WTC11 (cell line): ENCODE data around the gene TIMM29. TPM values are rescaled to one million over a fixed set of nuclear protein-coding genes. Genes with fewer than 3 reads are reported as not detected.

ENCODE experiments used
- ATAC-seq: fragments of 200-7000 bp; cut with Tn5 transposase; 2 replicates; pipeline ENCODE4 v1.10.0; 2021; ENCODE audit warnings: mild to moderate bottlenecking, moderate library complexity
- CTCF ChIA-PET: fragments of 300-600 bp; sonication (Branson Sonifier 250); formaldehyde crosslinking; loops from one replicate; lab custom pipeline; 2021; ENCODE audit warnings: antibody characterized with exemption; lab: Charles Lee
- POLR2A ChIA-PET: fragments of 350-600 bp; sonication (Branson Sonifier 250); formaldehyde crosslinking; loops from one replicate; lab custom pipeline; 2021; ENCODE audit warnings: antibody characterized with exemption; lab: Charles Lee
- DNase-seq: peaks from one replicate; pipeline ENCODE4 v3.0.0; 2021; ENCODE audit warnings: low spot score
- H3K27ac Mint-ChIP-seq: 2 replicates; pipeline ENCODE4 v1.8.0; 2021; ENCODE audit warnings: mixed read lengths
- H3K27me3 Mint-ChIP-seq: 2 replicates; pipeline ENCODE4 v1.8.0; 2021; ENCODE audit warnings: low read depth, mild to moderate bottlenecking, moderate library complexity, mixed read lengths
- H3K36me3 Mint-ChIP-seq: 2 replicates; pipeline ENCODE4 v1.8.0; 2021; ENCODE audit warnings: mixed read lengths
- H3K4me1 Mint-ChIP-seq: 2 replicates; pipeline ENCODE4 v1.8.0; 2022; ENCODE audit warnings: mixed read lengths
- H3K4me3 Mint-ChIP-seq: 2 replicates; pipeline ENCODE4 v1.8.0; 2021; ENCODE audit warnings: mild to moderate bottlenecking, moderate library complexity, mixed read lengths
- H3K9me3 Mint-ChIP-seq: 2 replicates; pipeline ENCODE4 v1.8.0; 2021; ENCODE audit warnings: mixed read lengths
- CREM ChIP-seq: sonication (generic); formaldehyde crosslinking; IDR thresholded peaks from 2 replicates; pipeline ENCODE4 v1.8.1; 2022; ENCODE audit warnings: mild to moderate bottlenecking, missing genetic modification reagents, moderate library complexity
- GABPB1 ChIP-seq: sonication (generic); formaldehyde crosslinking; IDR thresholded peaks from 2 replicates; pipeline ENCODE4 v1.8.1; 2023; ENCODE audit warnings: mild to moderate bottlenecking, missing genetic modification reagents
- GRHL2 ChIP-seq: fragments of 250-450 bp; sonication (Bioruptor Pico); IDR thresholded peaks from 2 replicates; pipeline ENCODE4 v1.8.0; 2022; ENCODE audit warnings: mild to moderate bottlenecking, moderate library complexity; ENCODE audit not compliant: insufficient replicate concordance, severe bottlenecking
- HMGA2 ChIP-seq: fragments of 250-450 bp; sonication (Bioruptor Pico); IDR thresholded peaks from 2 replicates; pipeline ENCODE4 v1.4.0; 2021; ENCODE audit warnings: mild to moderate bottlenecking, moderate library complexity
- MXD4 ChIP-seq: fragments of 250-450 bp; sonication (Bioruptor Pico); IDR thresholded peaks from 2 replicates; pipeline ENCODE4 v1.8.0; 2021; ENCODE audit warnings: mild to moderate bottlenecking, moderate library complexity, borderline replicate concordance
- RORB ChIP-seq: fragments of 250-450 bp; sonication (Bioruptor Pico); IDR thresholded peaks from 2 replicates; pipeline ENCODE4 v1.9.0; 2021; ENCODE audit warnings: mild to moderate bottlenecking
- SOX15 ChIP-seq: fragments of 250-450 bp; sonication (Bioruptor Pico); IDR thresholded peaks from 2 replicates; pipeline ENCODE4 v1.9.0; 2021; ENCODE audit warnings: mild to moderate bottlenecking
- TCF7 ChIP-seq: sonication (generic); formaldehyde crosslinking; IDR thresholded peaks from 2 replicates; pipeline ENCODE4 v1.8.0; 2022; ENCODE audit warnings: mild to moderate bottlenecking, low read depth, missing genetic modification reagents, moderate library complexity
- TP53 ChIP-seq: sonication (generic); formaldehyde crosslinking; IDR thresholded peaks from 2 replicates; pipeline ENCODE4 v1.8.1; 2023; ENCODE audit warnings: mild to moderate bottlenecking, missing genetic modification reagents
- ZNF219 ChIP-seq: sonication (generic); formaldehyde crosslinking; IDR thresholded peaks from 2 replicates; pipeline ENCODE4 v1.8.0; 2023; ENCODE audit warnings: missing genetic modification reagents, mild to moderate bottlenecking, borderline replicate concordance
- ZNF263 ChIP-seq: sonication (generic); formaldehyde crosslinking; IDR thresholded peaks from 2 replicates; pipeline ENCODE4 v1.8.1; 2022; ENCODE audit warnings: low read depth, mild to moderate bottlenecking, moderate library complexity, missing genetic modification reagents
- ZNF317 ChIP-seq: sonication (generic); formaldehyde crosslinking; IDR thresholded peaks from 2 replicates; pipeline ENCODE4 v1.8.1; 2023; ENCODE audit warnings: low read depth, mild to moderate bottlenecking, moderate library complexity, missing genetic modification reagents, borderline replicate concordance
- ZNF423 ChIP-seq: fragments of 250-450 bp; sonication (Bioruptor Pico); IDR thresholded peaks from 2 replicates; pipeline ENCODE4 v2.1.2; 2022; ENCODE audit warnings: mild to moderate bottlenecking, moderate library complexity
- total RNA-seq: library from RNA; stranded (reverse); gene quantifications from 3 replicates; pipeline ENCODE4 v1.2.3, GENCODE V29; 2021
- TF ChIP-seq, protein P1 (sequence below): fragments of 250-450 bp; sonication (Bioruptor Pico); IDR thresholded peaks from 2 replicates; pipeline ENCODE4 v1.9.0; 2021; ENCODE audit warnings: mild to moderate bottlenecking, borderline replicate concordance
- TF ChIP-seq, protein P2 (sequence below): sonication (generic); formaldehyde crosslinking; IDR thresholded peaks from 2 replicates; pipeline ENCODE4 v1.8.0; 2022; ENCODE audit warnings: mild to moderate bottlenecking, missing genetic modification reagents
- TF ChIP-seq, protein P3 (sequence below): fragments of 250-450 bp; sonication (Bioruptor Pico); IDR thresholded peaks from 2 replicates; pipeline ENCODE4 v1.9.0; 2021; ENCODE audit warnings: mild to moderate bottlenecking
- TF ChIP-seq, protein P4 (sequence below): sonication (generic); formaldehyde crosslinking; IDR thresholded peaks from 2 replicates; pipeline ENCODE4 v1.8.1; 2023; ENCODE audit warnings: mild to moderate bottlenecking, missing genetic modification reagents, moderate library complexity
- TF ChIP-seq, protein P5 (sequence below): sonication (generic); formaldehyde crosslinking; IDR thresholded peaks from 2 replicates; pipeline ENCODE4 v1.8.1; 2022; ENCODE audit warnings: low read depth, missing genetic modification reagents, borderline replicate concordance
- TF ChIP-seq, protein P6 (sequence below): sonication (generic); formaldehyde crosslinking; IDR thresholded peaks from 2 replicates; pipeline ENCODE4 v1.8.0; 2022; ENCODE audit warnings: missing genetic modification reagents
- TF ChIP-seq, protein P7 (sequence below): fragments of 250-450 bp; sonication (Bioruptor Pico); conservative IDR thresholded peaks from 2 replicates; pipeline ENCODE4 v1.9.0; 2021; ENCODE audit warnings: mild to moderate bottlenecking

The TIMM29 gene
- total RNA-seq, 1 experiment from 2014 or later = 33.8 TPM

DNA sequence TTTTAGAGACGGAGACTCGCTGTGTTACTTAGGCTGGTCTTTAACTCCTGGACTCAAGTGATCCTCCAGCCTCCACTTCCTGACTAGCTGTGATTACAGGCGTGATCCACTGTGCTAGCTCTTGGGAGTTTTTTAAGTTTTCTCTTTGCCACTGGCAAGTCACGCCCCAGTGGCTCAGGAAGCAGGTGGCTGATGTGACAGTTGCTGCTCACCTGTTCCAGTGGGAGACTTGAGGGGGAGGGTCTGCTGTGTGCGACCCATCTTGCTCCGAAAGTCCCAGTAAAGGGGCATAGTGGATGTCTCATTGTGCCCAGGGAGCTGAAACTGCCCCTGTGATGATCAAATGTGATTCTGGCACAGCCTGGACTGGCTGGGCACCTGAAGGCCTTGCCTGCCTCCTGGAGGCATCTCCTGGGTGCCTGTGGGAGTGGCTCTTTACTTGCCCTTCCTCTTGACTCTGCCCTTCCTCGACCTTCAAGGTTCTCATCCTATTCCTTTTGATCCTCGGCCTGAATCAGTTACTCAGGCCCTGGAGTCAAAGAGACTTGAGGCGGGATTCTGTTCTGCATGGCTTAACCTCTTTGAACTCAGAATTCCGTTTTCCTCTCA lies 40.0 kb downstream of the TIMM29 start:
- H3K4me3 Mint-ChIP-seq = no peak overlapping the region
- TF ChIP-seq ZNF317 (no peak), GABPB1 (no peak), GRHL2 (CRISPR knock-in tag) (no peak), TCF7 (CRISPR knock-in tag) (no peak), ZNF423 (no peak), MXD4 (CRISPR knock-in tag) (no peak), CREM (no peak), RORB (no peak)
- TF ChIP-seq, protein P1, sequence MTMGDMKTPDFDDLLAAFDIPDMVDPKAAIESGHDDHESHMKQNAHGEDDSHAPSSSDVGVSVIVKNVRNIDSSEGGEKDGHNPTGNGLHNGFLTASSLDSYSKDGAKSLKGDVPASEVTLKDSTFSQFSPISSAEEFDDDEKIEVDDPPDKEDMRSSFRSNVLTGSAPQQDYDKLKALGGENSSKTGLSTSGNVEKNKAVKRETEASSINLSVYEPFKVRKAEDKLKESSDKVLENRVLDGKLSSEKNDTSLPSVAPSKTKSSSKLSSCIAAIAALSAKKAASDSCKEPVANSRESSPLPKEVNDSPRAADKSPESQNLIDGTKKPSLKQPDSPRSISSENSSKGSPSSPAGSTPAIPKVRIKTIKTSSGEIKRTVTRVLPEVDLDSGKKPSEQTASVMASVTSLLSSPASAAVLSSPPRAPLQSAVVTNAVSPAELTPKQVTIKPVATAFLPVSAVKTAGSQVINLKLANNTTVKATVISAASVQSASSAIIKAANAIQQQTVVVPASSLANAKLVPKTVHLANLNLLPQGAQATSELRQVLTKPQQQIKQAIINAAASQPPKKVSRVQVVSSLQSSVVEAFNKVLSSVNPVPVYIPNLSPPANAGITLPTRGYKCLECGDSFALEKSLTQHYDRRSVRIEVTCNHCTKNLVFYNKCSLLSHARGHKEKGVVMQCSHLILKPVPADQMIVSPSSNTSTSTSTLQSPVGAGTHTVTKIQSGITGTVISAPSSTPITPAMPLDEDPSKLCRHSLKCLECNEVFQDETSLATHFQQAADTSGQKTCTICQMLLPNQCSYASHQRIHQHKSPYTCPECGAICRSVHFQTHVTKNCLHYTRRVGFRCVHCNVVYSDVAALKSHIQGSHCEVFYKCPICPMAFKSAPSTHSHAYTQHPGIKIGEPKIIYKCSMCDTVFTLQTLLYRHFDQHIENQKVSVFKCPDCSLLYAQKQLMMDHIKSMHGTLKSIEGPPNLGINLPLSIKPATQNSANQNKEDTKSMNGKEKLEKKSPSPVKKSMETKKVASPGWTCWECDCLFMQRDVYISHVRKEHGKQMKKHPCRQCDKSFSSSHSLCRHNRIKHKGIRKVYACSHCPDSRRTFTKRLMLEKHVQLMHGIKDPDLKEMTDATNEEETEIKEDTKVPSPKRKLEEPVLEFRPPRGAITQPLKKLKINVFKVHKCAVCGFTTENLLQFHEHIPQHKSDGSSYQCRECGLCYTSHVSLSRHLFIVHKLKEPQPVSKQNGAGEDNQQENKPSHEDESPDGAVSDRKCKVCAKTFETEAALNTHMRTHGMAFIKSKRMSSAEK (CRISPR knock-in tag) = no peak
- TF ChIP-seq, protein P2, sequence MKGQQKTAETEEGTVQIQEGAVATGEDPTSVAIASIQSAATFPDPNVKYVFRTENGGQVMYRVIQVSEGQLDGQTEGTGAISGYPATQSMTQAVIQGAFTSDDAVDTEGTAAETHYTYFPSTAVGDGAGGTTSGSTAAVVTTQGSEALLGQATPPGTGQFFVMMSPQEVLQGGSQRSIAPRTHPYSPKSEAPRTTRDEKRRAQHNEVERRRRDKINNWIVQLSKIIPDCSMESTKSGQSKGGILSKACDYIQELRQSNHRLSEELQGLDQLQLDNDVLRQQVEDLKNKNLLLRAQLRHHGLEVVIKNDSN = no peak
- TF ChIP-seq, protein P3, sequence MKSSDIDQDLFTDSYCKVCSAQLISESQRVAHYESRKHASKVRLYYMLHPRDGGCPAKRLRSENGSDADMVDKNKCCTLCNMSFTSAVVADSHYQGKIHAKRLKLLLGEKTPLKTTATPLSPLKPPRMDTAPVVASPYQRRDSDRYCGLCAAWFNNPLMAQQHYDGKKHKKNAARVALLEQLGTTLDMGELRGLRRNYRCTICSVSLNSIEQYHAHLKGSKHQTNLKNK (CRISPR knock-in tag) = no peak
- TF ChIP-seq, protein P4, sequence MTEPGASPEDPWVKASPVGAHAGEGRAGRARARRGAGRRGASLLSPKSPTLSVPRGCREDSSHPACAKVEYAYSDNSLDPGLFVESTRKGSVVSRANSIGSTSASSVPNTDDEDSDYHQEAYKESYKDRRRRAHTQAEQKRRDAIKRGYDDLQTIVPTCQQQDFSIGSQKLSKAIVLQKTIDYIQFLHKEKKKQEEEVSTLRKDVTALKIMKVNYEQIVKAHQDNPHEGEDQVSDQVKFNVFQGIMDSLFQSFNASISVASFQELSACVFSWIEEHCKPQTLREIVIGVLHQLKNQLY (CRISPR knock-in tag) = no peak
- TF ChIP-seq, all 79 proteins: peak for 0
- CTCF ChIA-PET = interaction anchor here (0.6 to 4.8 kb wide), 3 partner anchors 27 to 1367 kb away, joined by 3 to 28 read pairs (median 6); no protein-coding TSS in a partner anchor
- 0 out of 2 replicates have a peak, but pooled peaks cover 7% of the 10 kb centered on the region for H3K9me3 Mint-ChIP-seq
- peaks cover 34% of the 10 kb centered on the region for H3K4me1 Mint-ChIP-seq
- no peaks in the 10 kb centered on the region for H3K27me3 Mint-ChIP-seq
- peak overlapping the region; percentile 31; the same call in 1 of the 2 replicates for H3K27ac Mint-ChIP-seq
- DNase-seq (no peak), ATAC-seq (no peak)
- POLR2A ChIA-PET = no interaction called here
- peaks cover 15% of the 10 kb centered on the region for H3K36me3 Mint-ChIP-seq

DNA sequence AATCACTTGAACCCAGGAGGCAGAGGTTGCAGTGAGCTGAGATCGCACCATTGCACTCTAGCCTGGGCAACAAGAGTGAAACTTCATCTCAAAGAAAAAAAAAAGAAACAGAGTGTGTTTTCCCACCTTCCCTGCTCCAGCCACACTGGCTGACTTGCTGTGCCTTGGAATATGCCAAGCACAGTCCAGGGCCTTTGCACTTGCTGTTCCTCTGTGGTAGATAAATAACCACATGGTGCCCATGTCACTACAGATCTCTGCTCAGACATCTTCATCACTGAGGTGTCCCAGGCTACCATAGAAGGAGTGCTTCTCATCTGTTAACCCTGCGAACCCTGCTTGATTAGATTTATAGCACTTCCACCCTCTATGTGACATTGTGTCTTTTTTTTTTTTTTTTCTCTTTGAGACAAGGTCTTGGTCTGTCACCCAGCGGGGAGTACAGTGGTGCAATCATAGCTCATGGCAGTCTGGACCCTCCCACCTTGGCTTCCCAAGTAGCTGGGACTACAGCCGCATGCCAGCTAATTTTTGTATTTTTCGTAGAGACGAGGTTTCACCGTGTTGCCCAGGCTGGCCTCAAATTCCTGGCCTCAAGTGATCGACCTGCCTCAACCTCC lies 42.6 kb downstream of the TIMM29 start:
- H3K27ac Mint-ChIP-seq = no peak overlapping the region
- no peak for DNase-seq
- CTCF ChIA-PET = interaction anchor here (0.9 to 2.0 kb wide), 3 partner anchors 29 to 43 kb away, joined by 3 to 7 read pairs (median 5); no protein-coding TSS in a partner anchor
- TF ChIP-seq CREM = no peak
- no peak for TF ChIP-seq ZNF263 (CRISPR knock-in tag)
- TF ChIP-seq, protein P5, sequence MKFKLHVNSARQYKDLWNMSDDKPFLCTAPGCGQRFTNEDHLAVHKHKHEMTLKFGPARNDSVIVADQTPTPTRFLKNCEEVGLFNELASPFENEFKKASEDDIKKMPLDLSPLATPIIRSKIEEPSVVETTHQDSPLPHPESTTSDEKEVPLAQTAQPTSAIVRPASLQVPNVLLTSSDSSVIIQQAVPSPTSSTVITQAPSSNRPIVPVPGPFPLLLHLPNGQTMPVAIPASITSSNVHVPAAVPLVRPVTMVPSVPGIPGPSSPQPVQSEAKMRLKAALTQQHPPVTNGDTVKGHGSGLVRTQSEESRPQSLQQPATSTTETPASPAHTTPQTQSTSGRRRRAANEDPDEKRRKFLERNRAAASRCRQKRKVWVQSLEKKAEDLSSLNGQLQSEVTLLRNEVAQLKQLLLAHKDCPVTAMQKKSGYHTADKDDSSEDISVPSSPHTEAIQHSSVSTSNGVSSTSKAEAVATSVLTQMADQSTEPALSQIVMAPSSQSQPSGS (CRISPR knock-in tag) = no peak
- TF ChIP-seq ZNF423 = no peak
- no peak for TF ChIP-seq TP53
- TF ChIP-seq, protein P6, sequence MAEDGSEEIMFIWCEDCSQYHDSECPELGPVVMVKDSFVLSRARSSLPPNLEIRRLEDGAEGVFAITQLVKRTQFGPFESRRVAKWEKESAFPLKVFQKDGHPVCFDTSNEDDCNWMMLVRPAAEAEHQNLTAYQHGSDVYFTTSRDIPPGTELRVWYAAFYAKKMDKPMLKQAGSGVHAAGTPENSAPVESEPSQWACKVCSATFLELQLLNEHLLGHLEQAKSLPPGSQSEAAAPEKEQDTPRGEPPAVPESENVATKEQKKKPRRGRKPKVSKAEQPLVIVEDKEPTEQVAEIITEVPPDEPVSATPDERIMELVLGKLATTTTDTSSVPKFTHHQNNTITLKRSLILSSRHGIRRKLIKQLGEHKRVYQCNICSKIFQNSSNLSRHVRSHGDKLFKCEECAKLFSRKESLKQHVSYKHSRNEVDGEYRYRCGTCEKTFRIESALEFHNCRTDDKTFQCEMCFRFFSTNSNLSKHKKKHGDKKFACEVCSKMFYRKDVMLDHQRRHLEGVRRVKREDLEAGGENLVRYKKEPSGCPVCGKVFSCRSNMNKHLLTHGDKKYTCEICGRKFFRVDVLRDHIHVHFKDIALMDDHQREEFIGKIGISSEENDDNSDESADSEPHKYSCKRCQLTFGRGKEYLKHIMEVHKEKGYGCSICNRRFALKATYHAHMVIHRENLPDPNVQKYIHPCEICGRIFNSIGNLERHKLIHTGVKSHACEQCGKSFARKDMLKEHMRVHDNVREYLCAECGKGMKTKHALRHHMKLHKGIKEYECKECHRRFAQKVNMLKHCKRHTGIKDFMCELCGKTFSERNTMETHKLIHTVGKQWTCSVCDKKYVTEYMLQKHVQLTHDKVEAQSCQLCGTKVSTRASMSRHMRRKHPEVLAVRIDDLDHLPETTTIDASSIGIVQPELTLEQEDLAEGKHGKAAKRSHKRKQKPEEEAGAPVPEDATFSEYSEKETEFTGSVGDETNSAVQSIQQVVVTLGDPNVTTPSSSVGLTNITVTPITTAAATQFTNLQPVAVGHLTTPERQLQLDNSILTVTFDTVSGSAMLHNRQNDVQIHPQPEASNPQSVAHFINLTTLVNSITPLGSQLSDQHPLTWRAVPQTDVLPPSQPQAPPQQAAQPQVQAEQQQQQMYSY (CRISPR knock-in tag) = no peak
- no peak for TF ChIP-seq SOX15
- TF ChIP-seq ZNF219 (CRISPR knock-in tag) = no peak
- TF ChIP-seq, protein P7, sequence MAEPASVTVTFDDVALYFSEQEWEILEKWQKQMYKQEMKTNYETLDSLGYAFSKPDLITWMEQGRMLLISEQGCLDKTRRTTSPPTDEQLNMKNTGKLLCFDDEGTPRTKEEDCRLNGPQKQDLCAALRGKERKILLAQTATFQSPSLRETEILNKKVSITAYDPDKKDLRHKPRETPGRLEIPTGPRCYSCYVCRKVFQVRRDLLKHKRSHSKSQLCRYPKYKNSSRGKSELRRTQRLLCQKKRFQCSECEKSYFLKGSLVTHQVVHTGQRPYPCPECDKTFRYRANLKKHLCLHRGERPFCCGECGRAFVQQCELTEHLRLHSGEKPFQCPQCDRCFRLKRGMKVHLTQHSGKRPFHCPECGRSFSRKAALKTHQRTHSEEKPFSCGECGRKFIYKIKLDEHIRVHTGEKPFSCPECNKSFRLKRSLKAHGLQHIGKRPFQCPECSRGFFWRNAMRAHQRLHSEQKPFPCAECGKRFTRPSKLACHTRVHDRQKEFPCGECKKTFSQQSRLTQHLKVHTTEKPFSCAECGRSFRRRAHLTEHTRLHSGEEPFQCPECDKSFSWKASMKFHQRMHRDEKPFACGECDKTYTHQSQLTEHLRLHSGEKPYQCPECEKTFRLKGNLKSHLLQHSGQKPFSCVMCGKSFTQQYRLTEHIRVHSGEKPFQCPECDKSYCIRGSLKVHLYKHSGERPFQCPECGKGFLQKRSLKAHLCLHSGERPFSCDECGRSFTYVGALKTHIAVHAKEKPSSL (CRISPR knock-in tag) = no peak
- TF ChIP-seq HMGA2 (CRISPR knock-in tag) = no peak

More for the DNA sequence above, 42.6 kb downstream of the TIMM29 start:
- Mint-ChIP-seq H3K27me3 (no peaks in the 10 kb centered on the region), H3K36me3 (peaks cover 17% of the 10 kb centered on the region), H3K4me1 (peaks cover 31% of the 10 kb centered on the region), H3K4me3 (no peak overlapping the region), H3K9me3 (peaks cover 13% of the 10 kb centered on the region)
- POLR2A ChIA-PET = interaction anchor here (0.6 kb wide), 1 partner anchor 80 kb away, joined by 4 read pairs; no protein-coding TSS in a partner anchor
- ATAC-seq = no peak
